Endothelial cell (in vitro differentiated cells): ENCODE results near the gene HNRNPL. TPM values are rescaled to one million over a fixed set of nuclear protein-coding genes. Genes with fewer than 3 reads are reported as not detected.
"Not testable (repeated sequence)": the region's sequence is repeated elsewhere in the genome, so short reads cannot be mapped to it uniquely, and the experiment has no call there.

Experiments used
- DNase-seq: peaks from one replicate; pipeline ENCODE4 v3.0.0; 2021; ENCODE audit warnings: low spot score
- H3K27ac Mint-ChIP-seq: one replicate; pipeline ENCODE4 v1.8.0; 2021; ENCODE audit warnings: mixed read lengths, inconsistent platforms; ENCODE audit not compliant: unreplicated experiment
- H3K27me3 Mint-ChIP-seq: one replicate; pipeline ENCODE4 v1.8.0; 2021; ENCODE audit warnings: mild to moderate bottlenecking, moderate library complexity, mixed read lengths, inconsistent platforms; ENCODE audit not compliant: unreplicated experiment
- H3K36me3 Mint-ChIP-seq: one replicate; pipeline ENCODE4 v1.8.0; 2021; ENCODE audit warnings: mild to moderate bottlenecking, low read depth, mixed read lengths, inconsistent platforms; ENCODE audit not compliant: unreplicated experiment
- H3K4me1 Mint-ChIP-seq: one replicate; pipeline ENCODE4 v1.8.0; 2021; ENCODE audit warnings: mild to moderate bottlenecking, mixed read lengths, inconsistent platforms; ENCODE audit not compliant: unreplicated experiment
- H3K4me3 Mint-ChIP-seq: one replicate; pipeline ENCODE4 v1.8.0; 2021; ENCODE audit warnings: mild to moderate bottlenecking, mixed read lengths, inconsistent platforms; ENCODE audit not compliant: unreplicated experiment
- H3K9me3 Mint-ChIP-seq: one replicate; pipeline ENCODE4 v1.8.0; 2021; ENCODE audit warnings: mixed read lengths, inconsistent platforms; ENCODE audit not compliant: unreplicated experiment
- total RNA-seq: library from RNA; stranded (reverse); fragmentation: NEBNext Ultra II Directional; extraction: Animal tissue kit (Norgen Biotek cat#: 25700); gene quantifications from one replicate; pipeline ENCODE4 v1.2.1, GENCODE V29; 2021; ENCODE audit not compliant: unreplicated experiment
- TF ChIP-seq, protein P1 (sequence below): fragments of 200-600 bp; sonication (generic); IDR thresholded peaks from one replicate; pipeline ENCODE4 v1.5.0; 2021; ENCODE audit warnings: antibody characterized with exemption; ENCODE audit not compliant: unreplicated experiment

Gene HNRNPL
- total RNA-seq, 1 donor from 2014 or later = 343 TPM

GRCh38 chr19:38805180-38805579 lies 44.6 kb downstream of the HNRNPL start:
- no peak overlapping the region for H3K4me3 Mint-ChIP-seq
- TF ChIP-seq, protein P1, sequence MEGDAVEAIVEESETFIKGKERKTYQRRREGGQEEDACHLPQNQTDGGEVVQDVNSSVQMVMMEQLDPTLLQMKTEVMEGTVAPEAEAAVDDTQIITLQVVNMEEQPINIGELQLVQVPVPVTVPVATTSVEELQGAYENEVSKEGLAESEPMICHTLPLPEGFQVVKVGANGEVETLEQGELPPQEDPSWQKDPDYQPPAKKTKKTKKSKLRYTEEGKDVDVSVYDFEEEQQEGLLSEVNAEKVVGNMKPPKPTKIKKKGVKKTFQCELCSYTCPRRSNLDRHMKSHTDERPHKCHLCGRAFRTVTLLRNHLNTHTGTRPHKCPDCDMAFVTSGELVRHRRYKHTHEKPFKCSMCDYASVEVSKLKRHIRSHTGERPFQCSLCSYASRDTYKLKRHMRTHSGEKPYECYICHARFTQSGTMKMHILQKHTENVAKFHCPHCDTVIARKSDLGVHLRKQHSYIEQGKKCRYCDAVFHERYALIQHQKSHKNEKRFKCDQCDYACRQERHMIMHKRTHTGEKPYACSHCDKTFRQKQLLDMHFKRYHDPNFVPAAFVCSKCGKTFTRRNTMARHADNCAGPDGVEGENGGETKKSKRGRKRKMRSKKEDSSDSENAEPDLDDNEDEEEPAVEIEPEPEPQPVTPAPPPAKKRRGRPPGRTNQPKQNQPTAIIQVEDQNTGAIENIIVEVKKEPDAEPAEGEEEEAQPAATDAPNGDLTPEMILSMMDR = no peak
- H3K4me1 Mint-ChIP-seq = peaks cover 11% of the 10 kb centered on the region

DNA sequence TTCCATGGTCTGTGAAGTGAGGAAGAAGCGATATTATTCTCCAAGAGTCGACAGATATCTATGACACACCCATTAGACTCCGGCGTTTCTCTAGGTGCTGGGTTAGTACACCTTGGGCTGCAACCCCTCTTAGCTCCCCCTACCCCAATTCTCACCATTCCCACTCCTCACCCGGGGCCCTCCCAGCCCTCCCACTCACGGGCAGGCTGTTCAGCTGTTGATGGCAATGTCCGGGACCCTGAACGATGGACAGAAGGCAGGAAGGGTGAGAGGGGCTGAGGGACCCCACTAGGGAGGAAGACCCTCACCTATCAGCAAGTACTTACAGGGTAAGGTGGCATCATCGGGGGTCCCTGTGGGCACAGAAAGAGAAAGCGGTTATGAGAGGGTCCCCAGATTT lies 46.2 kb downstream of the HNRNPL start:
- no peaks in the 10 kb centered on the region for H3K9me3 Mint-ChIP-seq
- DNase-seq = no peak
- peaks cover 11% of the 10 kb centered on the region for H3K4me1 Mint-ChIP-seq
- TF ChIP-seq, protein P1 = no peak
- no peak overlapping the region for H3K27ac Mint-ChIP-seq
- H3K36me3 Mint-ChIP-seq = peaks cover 9% of the 10 kb centered on the region
- no peaks in the 10 kb centered on the region for H3K27me3 Mint-ChIP-seq
- no peak overlapping the region for H3K4me3 Mint-ChIP-seq

More at GRCh38 chr19:38805180-38805579, 44.6 kb downstream of the HNRNPL start:
- no peak for DNase-seq
- Mint-ChIP-seq H3K27me3 (peaks cover 2% of the 10 kb centered on the region), H3K27ac (peak overlapping the region; percentile 68), H3K36me3 (peaks cover 5% of the 10 kb centered on the region), H3K9me3 (no peaks in the 10 kb centered on the region)

DNA sequence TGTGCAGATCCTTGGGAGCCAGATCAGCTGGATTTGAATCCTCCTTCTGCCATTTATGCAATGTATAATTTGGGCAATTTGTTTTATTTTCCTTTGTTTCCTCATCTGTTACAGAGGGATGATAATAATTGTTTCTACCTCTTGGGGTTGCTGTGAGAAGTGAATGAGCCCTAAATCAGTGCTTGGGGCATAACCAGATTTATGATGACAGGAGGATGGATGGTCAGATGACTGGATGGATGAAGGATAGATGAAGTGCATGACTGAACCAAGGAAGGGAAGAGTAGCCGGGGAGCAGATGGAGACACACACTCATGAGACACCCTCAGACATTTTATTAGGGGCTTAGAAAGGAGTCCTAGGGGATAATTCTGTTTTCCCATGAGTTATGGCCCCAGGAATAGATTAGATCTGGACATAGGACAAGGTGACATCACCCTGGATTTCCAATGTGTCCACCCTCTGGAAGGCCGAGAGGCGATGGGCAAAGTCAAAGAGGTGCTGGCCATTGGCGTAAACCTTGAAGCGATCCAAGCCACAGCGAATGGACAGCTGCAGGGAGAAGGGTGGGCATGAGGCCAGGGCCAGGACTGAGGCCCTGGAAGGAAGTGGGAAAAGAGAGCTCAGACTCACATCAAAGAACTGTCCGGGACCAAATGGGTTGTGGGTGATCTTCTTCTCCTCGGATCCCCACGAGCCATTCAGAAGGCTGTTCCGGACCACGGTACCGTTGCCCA lies 48.3 kb downstream of the HNRNPL start:
- no peak overlapping the region for H3K27ac Mint-ChIP-seq
- H3K36me3 Mint-ChIP-seq = peaks cover 9% of the 10 kb centered on the region
- no peaks in the 10 kb centered on the region for H3K27me3 Mint-ChIP-seq
- H3K4me1 Mint-ChIP-seq = peaks cover 6% of the 10 kb centered on the region
- H3K9me3 Mint-ChIP-seq = no peaks in the 10 kb centered on the region
- H3K4me3 Mint-ChIP-seq = no peak overlapping the region
- DNase-seq = no peak
- TF ChIP-seq, protein P1 = no peak

DNA sequence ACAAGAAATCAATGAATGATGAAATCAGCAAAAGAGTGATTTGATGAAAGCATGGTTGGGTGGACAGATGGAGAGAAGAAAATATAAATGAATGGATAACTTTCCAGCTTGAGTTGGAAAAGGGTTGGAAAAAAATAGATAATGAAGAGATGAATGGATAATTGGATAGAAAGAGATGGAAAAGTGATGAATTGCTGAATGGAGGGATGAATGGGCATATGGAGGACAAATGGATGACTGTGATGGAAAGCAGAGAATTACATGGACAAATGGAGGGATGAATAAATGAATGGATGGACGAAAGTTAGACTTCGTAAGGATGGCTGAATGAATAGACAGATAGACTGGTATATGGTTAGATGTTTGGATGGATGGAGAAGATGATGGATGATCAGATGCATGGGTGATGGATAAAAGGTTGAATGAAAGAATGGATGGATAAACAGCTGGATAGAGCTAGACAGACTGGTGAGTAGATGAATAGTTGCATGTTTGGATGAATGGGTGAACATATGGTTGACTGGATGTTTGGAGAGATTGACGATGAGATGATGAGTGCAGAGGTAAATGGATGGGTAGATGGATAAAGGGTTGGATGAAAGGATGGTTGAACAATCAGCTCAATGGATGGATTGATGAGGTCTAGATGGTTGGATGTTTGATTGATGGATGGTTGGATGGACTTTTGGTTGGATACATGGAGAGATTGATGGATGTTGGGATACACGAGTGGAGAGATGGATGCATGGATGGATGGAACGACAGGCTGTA lies 49.0 kb downstream of the HNRNPL start:
- H3K27me3 Mint-ChIP-seq = no peaks in the 10 kb centered on the region
- H3K27ac Mint-ChIP-seq = no peak overlapping the region
- peaks cover 6% of the 10 kb centered on the region for H3K4me1 Mint-ChIP-seq
- no peak overlapping the region for H3K4me3 Mint-ChIP-seq
- peaks cover 9% of the 10 kb centered on the region for H3K36me3 Mint-ChIP-seq
- TF ChIP-seq, protein P1 = no peak
- H3K9me3 Mint-ChIP-seq = no peaks in the 10 kb centered on the region
- DNase-seq = no peak

GRCh38 chr19:38799104-38799503 lies 50.7 kb downstream of the HNRNPL start:
- TF ChIP-seq, protein P1 = no peak
- peaks cover 4% of the 10 kb centered on the region for H3K36me3 Mint-ChIP-seq
- no peak overlapping the region for H3K27ac Mint-ChIP-seq
- no peak overlapping the region for H3K4me3 Mint-ChIP-seq
- no peaks in the 10 kb centered on the region for H3K27me3 Mint-ChIP-seq
- no peaks in the 10 kb centered on the region for H3K4me1 Mint-ChIP-seq
- DNase-seq = no peak
- no peaks in the 10 kb centered on the region for H3K9me3 Mint-ChIP-seq

DNA sequence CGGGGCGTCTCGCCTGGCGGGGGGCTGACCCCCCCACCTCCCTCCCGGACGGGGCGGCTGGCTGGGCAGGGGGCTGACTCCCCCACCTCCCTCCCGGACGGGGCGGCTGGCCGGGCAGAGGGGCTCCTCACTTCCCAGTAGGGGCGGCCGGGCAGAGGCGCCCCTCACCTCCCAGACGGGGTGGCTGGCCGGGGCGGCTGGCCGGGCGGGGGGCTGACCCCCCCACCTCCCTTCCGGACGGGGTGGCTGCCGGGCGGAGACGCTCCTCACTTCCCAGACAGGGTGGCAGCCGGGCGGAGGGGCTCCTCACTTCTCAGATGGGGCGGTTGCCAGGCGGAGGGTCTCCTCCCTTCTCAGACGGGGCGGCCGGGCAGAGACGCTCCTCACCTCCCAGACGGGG lies 52.0 kb downstream of the HNRNPL start:
- not testable (repeated sequence) for H3K36me3 Mint-ChIP-seq, H3K27ac Mint-ChIP-seq, H3K4me3 Mint-ChIP-seq, H3K9me3 Mint-ChIP-seq, H3K4me1 Mint-ChIP-seq, DNase-seq, H3K27me3 Mint-ChIP-seq
